VCaP (cell line): Measurements from ENCODE around the gene CYTH2.
A peak's percentile ranks its signal among the peaks of the same experiment; 100 is the strongest.

ENCODE experiments used
- H3K27ac ChIP-seq: fragments of 450-650 bp; 2 replicates; pipeline ENCODE4 v1.5.1; 2017
- CTCF ChIP-seq: fragments of 450-650 bp; conservative IDR thresholded peaks from 2 replicates; pipeline ENCODE4 v1.5.1; 2017; ENCODE audit warnings: mild to moderate bottlenecking, moderate library complexity

CYTH2 gene

GRCh38 chr19:48465215-48465614, 4.0 kb upstream of the CYTH2 start:
- TF ChIP-seq CTCF: no peak
- H3K27ac ChIP-seq: no peak overlapping the region

GRCh38 chr19:48466561-48467325, 2.4 kb upstream of the CYTH2 start:
- no peak for TF ChIP-seq CTCF
- H3K27ac ChIP-seq: no peak overlapping the region

GRCh38 chr19:48468772-48469288, 339 bp upstream of the CYTH2 start:
- no peak for TF ChIP-seq CTCF

GRCh38 chr19:48469934-48470680, 938 bp downstream of the CYTH2 start:
- no peak for TF ChIP-seq CTCF
- peak overlapping the region; percentile 99 for H3K27ac ChIP-seq

More at GRCh38 chr19:48468772-48469288, 339 bp upstream of the CYTH2 start:
- peak overlapping the region; percentile 99 for H3K27ac ChIP-seq

GRCh38 chr19:48470856-48471255, 1.7 kb downstream of the CYTH2 start:
- peak overlapping the region; percentile 99; the same call in 1 of the 2 replicates for H3K27ac ChIP-seq
- TF ChIP-seq CTCF: no peak

- TF ChIP-seq CTCF: no peak
- H3K27ac ChIP-seq: no peak overlapping the region
Measured at GRCh38 chr19:48471836-48472235, 2.7 kb downstream of the CYTH2 start.
